Right lobe of liver (tissue), 4 donors: ENCODE data around the gene P2RX5.

Experiments
- CTCF ChIP-seq, 4 donors: fragments of 200-600 bp in 3 of 4; fragments of 450-650 bp in 1 of 4; IDR thresholded peaks; one replicate each; pipeline versions ENCODE4 v1.5.1 to v1.8.0; 2016 to 2022; ENCODE audit warnings: antibody characterized with exemption in 4 of 4, mild to moderate bottlenecking in 2 of 4
- POLR2A ChIP-seq: fragments of 450-650 bp; IDR thresholded peaks from one replicate; pipeline ENCODE4 v1.6.1; 2017; ENCODE audit warnings: antibody characterized with exemption, mild to moderate bottlenecking
- donor health status: DM: no; HTN: no; CAD: no.
- donor health status: DM: no; HTN: no; CAD: no.
- donor health status: DM: no; HTN: yes; CAD: no.

GRCh38 chr17:3744014-3744413, 48.1 kb upstream of the P2RX5 start:
- no peak for TF ChIP-seq CTCF (IDR thresholded peaks at IDR 0.05)
- no peak for TF ChIP-seq POLR2A
